ENCODE results near the gene SYNE3. TPM values are rescaled to one million over a fixed set of nuclear protein-coding genes. Genes with fewer than 3 reads are reported as not detected.
"Not testable (repeated sequence)": the region's sequence is repeated elsewhere in the genome, so short reads cannot be mapped to it uniquely, and the experiment has no call there.

SYNE3 gene
- total and polyA plus RNA-seq, 7 experiments from 2014 or later = 6.8 to 83.9 (median 49.1) TPM

GRCh38 chr14:95511687-95512086, 4.8 kb downstream of the SYNE3 start:
- no peak for DNase-seq
- H3K4me1 Mint-ChIP-seq = peaks cover 54 to 79% (median 67%) of the 10 kb centered on the region in 7 donors
- H3K4me1 ChIP-seq (ENCODE audit: control insufficient read depth in 2 of 2, insufficient read depth in 2 of 2, low read length in 2 of 2) = peaks cover 29 to 33% of the 10 kb centered on the region in 2 donors

GRCh38 chr14:95510804-95511203, 5.6 kb downstream of the SYNE3 start:
- H3K9me3 ChIP-seq (ENCODE audit: control insufficient read depth in 2 of 3, low read length in 3 of 3) = no peaks in the 10 kb centered on the region
- no peak overlapping the region for H3K27ac ChIP-seq (ENCODE audit: low read depth, low read length)
- H3K36me3 ChIP-seq (ENCODE audit: control insufficient read depth in 2 of 3, insufficient read depth in 3 of 3, low read length in 3 of 3) = peaks cover 0 to 28% (median 5%) of the 10 kb centered on the region in 3 experiments
- Mint-ChIP-seq H3K9me3 (peaks cover 0 to 1% (median 0%) of the 10 kb centered on the region in 11 donors), H3K27me3 (no peaks in the 10 kb centered on the region), H3K4me1 (peaks cover 58 to 81% (median 73%) of the 10 kb centered on the region in 7 donors), H3K27ac (no peak overlapping the region), H3K4me3 (peak overlapping the region in 1 of 10 donors; percentile 35), H3K36me3 (peaks cover 7 to 17% (median 14%) of the 10 kb centered on the region in 5 donors)
- intact Hi-C loops (cut with micrococcal nuclease) = no loop called here
- H3K4me1 ChIP-seq (ENCODE audit: control insufficient read depth in 2 of 2, insufficient read depth in 2 of 2, low read length in 2 of 2) = peaks cover 28 to 32% of the 10 kb centered on the region in 2 donors
- POLR2A ChIA-PET = no interaction called here
- H3K4me3 ChIP-seq (ENCODE audit: low read length) = no peak overlapping the region
- DNase-seq (no peak), ATAC-seq (no peak)
- CTCF ChIA-PET = no interaction called here
- no peaks in the 10 kb centered on the region for H3K27me3 ChIP-seq (ENCODE audit: control insufficient read depth in 2 of 2, insufficient read depth in 2 of 2, low read length in 2 of 2)

More at GRCh38 chr14:95511687-95512086, 4.8 kb downstream of the SYNE3 start:
- H3K36me3 ChIP-seq (ENCODE audit: control insufficient read depth in 2 of 3, insufficient read depth in 3 of 3, low read length in 3 of 3) = peaks cover 0 to 21% (median 5%) of the 10 kb centered on the region in 3 experiments
- no peak for ATAC-seq
- intact Hi-C loops (cut with micrococcal nuclease) = no loop called here
- H3K4me3 Mint-ChIP-seq = peak overlapping the region in 2 of 10 donors; percentile 25 to 42
- H3K27ac Mint-ChIP-seq = peak overlapping the region in 3 of 9 donors; percentile 38 to 70 (median 43)
- no peaks in the 10 kb centered on the region for H3K9me3 ChIP-seq (ENCODE audit: control insufficient read depth in 2 of 3, low read length in 3 of 3)
- no peak overlapping the region for H3K4me3 ChIP-seq (ENCODE audit: low read length)
- no peaks in the 10 kb centered on the region for H3K27me3 Mint-ChIP-seq
- H3K27ac ChIP-seq (ENCODE audit: low read depth, low read length) = no peak overlapping the region
- no peaks in the 10 kb centered on the region for H3K27me3 ChIP-seq (ENCODE audit: control insufficient read depth in 2 of 2, insufficient read depth in 2 of 2, low read length in 2 of 2)
- peaks cover 0 to 1% (median 0%) of the 10 kb centered on the region in 11 donors for H3K9me3 Mint-ChIP-seq
- CTCF ChIA-PET = no interaction called here
- POLR2A ChIA-PET = no interaction called here
- H3K36me3 Mint-ChIP-seq = peaks cover 7 to 16% (median 13%) of the 10 kb centered on the region in 5 donors

GRCh38 chr14:95510344-95510743, 6.1 kb downstream of the SYNE3 start:
- POLR2A ChIA-PET = not testable (repeated sequence)

GRCh38 chr14:95509495-95509894, 7.0 kb downstream of the SYNE3 start:
- Histone ChIP-seq H3K4me3 (ENCODE audit: low read length) (no peak overlapping the region), H3K4me1 (ENCODE audit: control insufficient read depth in 2 of 2, insufficient read depth in 2 of 2, low read length in 2 of 2) (peaks cover 19 to 28% of the 10 kb centered on the region in 2 donors), H3K36me3 (ENCODE audit: control insufficient read depth in 2 of 3, insufficient read depth in 3 of 3, low read length in 3 of 3) (peaks cover 0 to 28% (median 5%) of the 10 kb centered on the region in 3 experiments), H3K27me3 (ENCODE audit: control insufficient read depth in 2 of 2, insufficient read depth in 2 of 2, low read length in 2 of 2) (no peaks in the 10 kb centered on the region), H3K27ac (ENCODE audit: low read depth, low read length) (no peak overlapping the region), H3K9me3 (ENCODE audit: control insufficient read depth in 2 of 3, low read length in 3 of 3) (no peaks in the 10 kb centered on the region)
- H3K4me3 Mint-ChIP-seq = no peak overlapping the region
- CTCF ChIA-PET = interaction anchor here (1.4 kb wide), 1 partner anchor 14 kb away, joined by 4 read pairs; no protein-coding TSS in a partner anchor
- ATAC-seq = no peak
- H3K27me3 Mint-ChIP-seq = no peaks in the 10 kb centered on the region
- DNase-seq = no peak
- no peaks in the 10 kb centered on the region for H3K9me3 Mint-ChIP-seq
- H3K27ac Mint-ChIP-seq = peak overlapping the region in 2 of 9 donors; percentile 58 to 61
- H3K36me3 Mint-ChIP-seq = peaks cover 7 to 20% (median 16%) of the 10 kb centered on the region in 5 donors
- POLR2A ChIA-PET = interaction anchor here (0.9 to 1.1 kb wide), 2 partner anchors 9 to 26 kb away, joined by 3 to 5 read pairs; no protein-coding TSS in a partner anchor
- H3K4me1 Mint-ChIP-seq = peaks cover 59 to 82% (median 74%) of the 10 kb centered on the region in 7 donors
- intact Hi-C loops (cut with micrococcal nuclease) = no loop called here

More at GRCh38 chr14:95510344-95510743, 6.1 kb downstream of the SYNE3 start:
- peaks cover 0 to 28% (median 5%) of the 10 kb centered on the region in 3 experiments for H3K36me3 ChIP-seq (ENCODE audit: control insufficient read depth in 2 of 3, insufficient read depth in 3 of 3, low read length in 3 of 3)
- CTCF ChIA-PET; H3K27ac ChIP-seq (ENCODE audit: low read depth, low read length); H3K4me3 ChIP-seq (ENCODE audit: low read length); H3K9me3 Mint-ChIP-seq; ATAC-seq; H3K27me3 Mint-ChIP-seq; H3K9me3 ChIP-seq (ENCODE audit: control insufficient read depth in 2 of 3, low read length in 3 of 3); H3K27me3 ChIP-seq (ENCODE audit: control insufficient read depth in 2 of 2, insufficient read depth in 2 of 2, low read length in 2 of 2); DNase-seq; intact Hi-C loops (cut with micrococcal nuclease): not testable (repeated sequence)
- peaks cover 61 to 83% (median 76%) of the 10 kb centered on the region in 7 donors for H3K4me1 Mint-ChIP-seq
- peak overlapping the region in 2 of 10 donors; percentile 60 to 61 for H3K4me3 Mint-ChIP-seq
- peak overlapping the region in 3 of 9 donors; percentile 58 to 82 (median 62) for H3K27ac Mint-ChIP-seq
- H3K4me1 ChIP-seq (ENCODE audit: control insufficient read depth in 2 of 2, insufficient read depth in 2 of 2, low read length in 2 of 2) = peaks cover 23 to 28% of the 10 kb centered on the region in 2 donors
- H3K36me3 Mint-ChIP-seq = peaks cover 7 to 20% (median 16%) of the 10 kb centered on the region in 5 donors

- H3K27me3 ChIP-seq (ENCODE audit: control insufficient read depth in 2 of 2, insufficient read depth in 2 of 2, low read length in 2 of 2) = no peaks in the 10 kb centered on the region
- DNase-seq = no peak
- no peak overlapping the region for H3K27ac ChIP-seq (ENCODE audit: low read depth, low read length)
- H3K9me3 ChIP-seq (ENCODE audit: control insufficient read depth in 2 of 3, low read length in 3 of 3) = no peaks in the 10 kb centered on the region
- ChIA-PET POLR2A (interaction anchor here (0.6 to 0.8 kb wide), 2 partner anchors 9 kb away, joined by 3 to 4 read pairs; no protein-coding TSS in a partner anchor), CTCF (interaction anchor here (0.6 to 1.4 kb wide), 4 partner anchors 9 to 81 kb away, joined by 3 to 4 read pairs (median 4); no protein-coding TSS in a partner anchor)
- peaks cover 0 to 29% (median 5%) of the 10 kb centered on the region in 3 experiments for H3K36me3 ChIP-seq (ENCODE audit: control insufficient read depth in 2 of 3, insufficient read depth in 3 of 3, low read length in 3 of 3)
- H3K9me3 Mint-ChIP-seq = no peaks in the 10 kb centered on the region
- peak overlapping the region in 1 of 10 donors; percentile 43 for H3K4me3 Mint-ChIP-seq
- H3K36me3 Mint-ChIP-seq = peaks cover 7 to 20% (median 16%) of the 10 kb centered on the region in 5 donors
- H3K4me1 Mint-ChIP-seq = peaks cover 57 to 78% (median 74%) of the 10 kb centered on the region in 7 donors
- H3K27ac Mint-ChIP-seq = peak overlapping the region in 5 of 9 donors; percentile 20 to 70 (median 59)
- H3K27me3 Mint-ChIP-seq = no peaks in the 10 kb centered on the region
- H3K4me3 ChIP-seq (ENCODE audit: low read length) = no peak overlapping the region
- intact Hi-C loops (cut with micrococcal nuclease) = no loop called here
- no peak for ATAC-seq
- peaks cover 11 to 34% of the 10 kb centered on the region in 2 donors for H3K4me1 ChIP-seq (ENCODE audit: control insufficient read depth in 2 of 2, insufficient read depth in 2 of 2, low read length in 2 of 2)
Observed at GRCh38 chr14:95508377-95508776, 8.1 kb downstream of the SYNE3 start.

GRCh38 chr14:95507701-95508103, 8.7 kb downstream of the SYNE3 start:
- DNase-seq = no peak
- Histone ChIP-seq H3K36me3 (ENCODE audit: control insufficient read depth in 2 of 3, insufficient read depth in 3 of 3, low read length in 3 of 3) (peaks cover 0 to 34% (median 5%) of the 10 kb centered on the region in 3 experiments), H3K4me3 (ENCODE audit: low read length) (no peak overlapping the region), H3K9me3 (ENCODE audit: control insufficient read depth in 2 of 3, low read length in 3 of 3) (no peaks in the 10 kb centered on the region), H3K27ac (ENCODE audit: low read depth, low read length) (no peak overlapping the region), H3K4me1 (ENCODE audit: control insufficient read depth in 2 of 2, insufficient read depth in 2 of 2, low read length in 2 of 2) (peaks cover 11 to 41% of the 10 kb centered on the region in 2 donors), H3K27me3 (ENCODE audit: control insufficient read depth in 2 of 2, insufficient read depth in 2 of 2, low read length in 2 of 2) (no peaks in the 10 kb centered on the region)
- Mint-ChIP-seq H3K9me3 (no peaks in the 10 kb centered on the region), H3K27me3 (no peaks in the 10 kb centered on the region), H3K27ac (no peak overlapping the region), H3K4me3 (peak overlapping the region in 2 of 10 donors; percentile 17 to 43), H3K36me3 (peaks cover 7 to 20% (median 12%) of the 10 kb centered on the region in 5 donors), H3K4me1 (peaks cover 50 to 78% (median 74%) of the 10 kb centered on the region in 7 donors)
- ATAC-seq = peak; percentile 43
- intact Hi-C loops (cut with micrococcal nuclease) = no loop called here
- ChIA-PET CTCF (interaction anchor here (1.4 kb wide), 1 partner anchor 16 kb away, joined by 4 read pairs; no protein-coding TSS in a partner anchor), POLR2A (interaction anchor here (0.8 to 1.4 kb wide), 3 partner anchors 9 to 16 kb away, joined by 3 to 4 read pairs (median 4); partner anchors contain the start of gene SYNE3)

Measured in naive thymus-derived CD4-positive, alpha-beta T cell (primary cell).